Measurements from ENCODE around the gene GKN2. TPM values are rescaled to one million over a fixed set of nuclear protein-coding genes. Genes with fewer than 3 reads are reported as not detected.

GKN2 gene
- total RNA-seq, 1 experiment from 2014 or later, result not detected

DNA sequence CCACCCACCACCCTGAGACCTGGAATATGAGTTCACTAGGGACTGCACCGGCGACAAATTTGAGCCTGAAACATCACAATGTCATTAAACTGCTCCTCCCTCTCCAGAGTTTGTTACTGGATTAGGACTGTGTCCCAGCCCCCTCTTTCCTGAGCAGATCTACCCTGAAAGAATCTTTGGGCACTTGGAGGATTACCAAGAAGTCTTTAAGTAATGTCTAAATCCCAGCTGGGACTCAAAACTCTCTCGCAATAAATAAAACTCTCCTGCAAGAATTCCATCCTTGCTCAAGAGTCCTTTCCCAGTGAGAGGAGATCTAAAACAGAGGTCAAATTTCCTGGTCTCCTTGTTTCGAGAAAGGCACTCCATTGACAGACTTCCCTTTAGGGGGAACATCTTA lies 20.9 kb downstream of the GKN2 start:
- ATAC-seq, result no peak
- Mint-ChIP-seq H3K4me1 (no peaks in the 10 kb centered on the region), H3K9me3 (0 out of 2 replicates have a peak, but pooled peaks cover 5% of the 10 kb centered on the region), H3K27ac (no peak overlapping the region), H3K27me3 (ENCODE audit: low read depth) (no peaks in the 10 kb centered on the region), H3K36me3 (no peaks in the 10 kb centered on the region), H3K4me3 (no peak overlapping the region)
- TF ChIP-seq, protein P1, sequence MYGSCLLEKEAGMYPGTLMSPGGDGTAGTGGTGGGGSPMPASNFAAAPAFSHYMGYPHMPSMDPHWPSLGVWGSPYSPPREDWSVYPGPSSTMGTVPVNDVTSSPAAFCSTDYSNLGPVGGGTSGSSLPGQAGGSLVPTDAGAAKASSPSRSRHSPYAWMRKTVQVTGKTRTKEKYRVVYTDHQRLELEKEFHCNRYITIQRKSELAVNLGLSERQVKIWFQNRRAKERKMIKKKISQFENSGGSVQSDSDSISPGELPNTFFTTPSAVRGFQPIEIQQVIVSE (CRISPR knock-in tag; IDR thresholded peaks at IDR 0.05; ENCODE audit: borderline replicate concordance), result no peak
- TF ChIP-seq ATF1 (CRISPR knock-in tag; IDR thresholded peaks at IDR 0.05), result no peak
- TF ChIP-seq NR3C1 (CRISPR knock-in tag; conservative IDR thresholded peaks at IDR 0.05; ENCODE audit: low read depth), result no peak
- TF ChIP-seq, protein P2, sequence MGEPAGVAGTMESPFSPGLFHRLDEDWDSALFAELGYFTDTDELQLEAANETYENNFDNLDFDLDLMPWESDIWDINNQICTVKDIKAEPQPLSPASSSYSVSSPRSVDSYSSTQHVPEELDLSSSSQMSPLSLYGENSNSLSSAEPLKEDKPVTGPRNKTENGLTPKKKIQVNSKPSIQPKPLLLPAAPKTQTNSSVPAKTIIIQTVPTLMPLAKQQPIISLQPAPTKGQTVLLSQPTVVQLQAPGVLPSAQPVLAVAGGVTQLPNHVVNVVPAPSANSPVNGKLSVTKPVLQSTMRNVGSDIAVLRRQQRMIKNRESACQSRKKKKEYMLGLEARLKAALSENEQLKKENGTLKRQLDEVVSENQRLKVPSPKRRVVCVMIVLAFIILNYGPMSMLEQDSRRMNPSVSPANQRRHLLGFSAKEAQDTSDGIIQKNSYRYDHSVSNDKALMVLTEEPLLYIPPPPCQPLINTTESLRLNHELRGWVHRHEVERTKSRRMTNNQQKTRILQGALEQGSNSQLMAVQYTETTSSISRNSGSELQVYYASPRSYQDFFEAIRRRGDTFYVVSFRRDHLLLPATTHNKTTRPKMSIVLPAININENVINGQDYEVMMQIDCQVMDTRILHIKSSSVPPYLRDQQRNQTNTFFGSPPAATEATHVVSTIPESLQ (CRISPR knock-in tag; IDR thresholded peaks at IDR 0.05), result no peak
- no peak for TF ChIP-seq ZNF219 (CRISPR knock-in tag; IDR thresholded peaks at IDR 0.05; ENCODE audit: borderline replicate concordance)
- TF ChIP-seq, protein P3, sequence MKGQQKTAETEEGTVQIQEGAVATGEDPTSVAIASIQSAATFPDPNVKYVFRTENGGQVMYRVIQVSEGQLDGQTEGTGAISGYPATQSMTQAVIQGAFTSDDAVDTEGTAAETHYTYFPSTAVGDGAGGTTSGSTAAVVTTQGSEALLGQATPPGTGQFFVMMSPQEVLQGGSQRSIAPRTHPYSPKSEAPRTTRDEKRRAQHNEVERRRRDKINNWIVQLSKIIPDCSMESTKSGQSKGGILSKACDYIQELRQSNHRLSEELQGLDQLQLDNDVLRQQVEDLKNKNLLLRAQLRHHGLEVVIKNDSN (CRISPR knock-in tag; IDR thresholded peaks at IDR 0.05), result no peak
- TF ChIP-seq, protein P4, sequence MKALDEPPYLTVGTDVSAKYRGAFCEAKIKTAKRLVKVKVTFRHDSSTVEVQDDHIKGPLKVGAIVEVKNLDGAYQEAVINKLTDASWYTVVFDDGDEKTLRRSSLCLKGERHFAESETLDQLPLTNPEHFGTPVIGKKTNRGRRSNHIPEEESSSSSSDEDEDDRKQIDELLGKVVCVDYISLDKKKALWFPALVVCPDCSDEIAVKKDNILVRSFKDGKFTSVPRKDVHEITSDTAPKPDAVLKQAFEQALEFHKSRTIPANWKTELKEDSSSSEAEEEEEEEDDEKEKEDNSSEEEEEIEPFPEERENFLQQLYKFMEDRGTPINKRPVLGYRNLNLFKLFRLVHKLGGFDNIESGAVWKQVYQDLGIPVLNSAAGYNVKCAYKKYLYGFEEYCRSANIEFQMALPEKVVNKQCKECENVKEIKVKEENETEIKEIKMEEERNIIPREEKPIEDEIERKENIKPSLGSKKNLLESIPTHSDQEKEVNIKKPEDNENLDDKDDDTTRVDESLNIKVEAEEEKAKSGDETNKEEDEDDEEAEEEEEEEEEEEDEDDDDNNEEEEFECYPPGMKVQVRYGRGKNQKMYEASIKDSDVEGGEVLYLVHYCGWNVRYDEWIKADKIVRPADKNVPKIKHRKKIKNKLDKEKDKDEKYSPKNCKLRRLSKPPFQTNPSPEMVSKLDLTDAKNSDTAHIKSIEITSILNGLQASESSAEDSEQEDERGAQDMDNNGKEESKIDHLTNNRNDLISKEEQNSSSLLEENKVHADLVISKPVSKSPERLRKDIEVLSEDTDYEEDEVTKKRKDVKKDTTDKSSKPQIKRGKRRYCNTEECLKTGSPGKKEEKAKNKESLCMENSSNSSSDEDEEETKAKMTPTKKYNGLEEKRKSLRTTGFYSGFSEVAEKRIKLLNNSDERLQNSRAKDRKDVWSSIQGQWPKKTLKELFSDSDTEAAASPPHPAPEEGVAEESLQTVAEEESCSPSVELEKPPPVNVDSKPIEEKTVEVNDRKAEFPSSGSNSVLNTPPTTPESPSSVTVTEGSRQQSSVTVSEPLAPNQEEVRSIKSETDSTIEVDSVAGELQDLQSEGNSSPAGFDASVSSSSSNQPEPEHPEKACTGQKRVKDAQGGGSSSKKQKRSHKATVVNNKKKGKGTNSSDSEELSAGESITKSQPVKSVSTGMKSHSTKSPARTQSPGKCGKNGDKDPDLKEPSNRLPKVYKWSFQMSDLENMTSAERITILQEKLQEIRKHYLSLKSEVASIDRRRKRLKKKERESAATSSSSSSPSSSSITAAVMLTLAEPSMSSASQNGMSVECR (CRISPR knock-in tag; IDR thresholded peaks at IDR 0.05; ENCODE audit: borderline replicate concordance), result no peak
- TF ChIP-seq NFATC4 (CRISPR knock-in tag; IDR thresholded peaks at IDR 0.05), result no peak
- no peak for TF ChIP-seq HMGA2 (CRISPR knock-in tag; IDR thresholded peaks at IDR 0.05)
- no peak for TF ChIP-seq OVOL2 (CRISPR knock-in tag; IDR thresholded peaks at IDR 0.05; ENCODE audit: borderline replicate concordance)
- TF ChIP-seq, protein P5, sequence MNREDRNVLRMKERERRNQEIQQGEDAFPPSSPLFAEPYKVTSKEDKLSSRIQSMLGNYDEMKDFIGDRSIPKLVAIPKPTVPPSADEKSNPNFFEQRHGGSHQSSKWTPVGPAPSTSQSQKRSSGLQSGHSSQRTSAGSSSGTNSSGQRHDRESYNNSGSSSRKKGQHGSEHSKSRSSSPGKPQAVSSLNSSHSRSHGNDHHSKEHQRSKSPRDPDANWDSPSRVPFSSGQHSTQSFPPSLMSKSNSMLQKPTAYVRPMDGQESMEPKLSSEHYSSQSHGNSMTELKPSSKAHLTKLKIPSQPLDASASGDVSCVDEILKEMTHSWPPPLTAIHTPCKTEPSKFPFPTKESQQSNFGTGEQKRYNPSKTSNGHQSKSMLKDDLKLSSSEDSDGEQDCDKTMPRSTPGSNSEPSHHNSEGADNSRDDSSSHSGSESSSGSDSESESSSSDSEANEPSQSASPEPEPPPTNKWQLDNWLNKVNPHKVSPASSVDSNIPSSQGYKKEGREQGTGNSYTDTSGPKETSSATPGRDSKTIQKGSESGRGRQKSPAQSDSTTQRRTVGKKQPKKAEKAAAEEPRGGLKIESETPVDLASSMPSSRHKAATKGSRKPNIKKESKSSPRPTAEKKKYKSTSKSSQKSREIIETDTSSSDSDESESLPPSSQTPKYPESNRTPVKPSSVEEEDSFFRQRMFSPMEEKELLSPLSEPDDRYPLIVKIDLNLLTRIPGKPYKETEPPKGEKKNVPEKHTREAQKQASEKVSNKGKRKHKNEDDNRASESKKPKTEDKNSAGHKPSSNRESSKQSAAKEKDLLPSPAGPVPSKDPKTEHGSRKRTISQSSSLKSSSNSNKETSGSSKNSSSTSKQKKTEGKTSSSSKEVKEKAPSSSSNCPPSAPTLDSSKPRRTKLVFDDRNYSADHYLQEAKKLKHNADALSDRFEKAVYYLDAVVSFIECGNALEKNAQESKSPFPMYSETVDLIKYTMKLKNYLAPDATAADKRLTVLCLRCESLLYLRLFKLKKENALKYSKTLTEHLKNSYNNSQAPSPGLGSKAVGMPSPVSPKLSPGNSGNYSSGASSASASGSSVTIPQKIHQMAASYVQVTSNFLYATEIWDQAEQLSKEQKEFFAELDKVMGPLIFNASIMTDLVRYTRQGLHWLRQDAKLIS (CRISPR knock-in tag; IDR thresholded peaks at IDR 0.05; ENCODE audit: borderline replicate concordance), result no peak
- TF ChIP-seq MXD4 (CRISPR knock-in tag; IDR thresholded peaks at IDR 0.05; ENCODE audit: borderline replicate concordance), result no peak
- TF ChIP-seq ZNF121 (CRISPR knock-in tag; IDR thresholded peaks at IDR 0.05), result no peak
- TF ChIP-seq, protein P6, sequence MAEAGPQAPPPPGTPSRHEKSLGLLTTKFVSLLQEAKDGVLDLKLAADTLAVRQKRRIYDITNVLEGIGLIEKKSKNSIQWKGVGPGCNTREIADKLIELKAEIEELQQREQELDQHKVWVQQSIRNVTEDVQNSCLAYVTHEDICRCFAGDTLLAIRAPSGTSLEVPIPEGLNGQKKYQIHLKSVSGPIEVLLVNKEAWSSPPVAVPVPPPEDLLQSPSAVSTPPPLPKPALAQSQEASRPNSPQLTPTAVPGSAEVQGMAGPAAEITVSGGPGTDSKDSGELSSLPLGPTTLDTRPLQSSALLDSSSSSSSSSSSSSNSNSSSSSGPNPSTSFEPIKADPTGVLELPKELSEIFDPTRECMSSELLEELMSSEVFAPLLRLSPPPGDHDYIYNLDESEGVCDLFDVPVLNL (CRISPR knock-in tag; IDR thresholded peaks at IDR 0.05; ENCODE audit: borderline replicate concordance, low read depth), result no peak
- TF ChIP-seq EMX1 (CRISPR knock-in tag; IDR thresholded peaks at IDR 0.05), result no peak
- ChIA-PET POLR2A (no interaction called here), CTCF (interaction anchor here (5.4 kb wide), 1 partner anchor 12 kb away, joined by 36 read pairs; no protein-coding TSS in a partner anchor)
- DNase-seq (ENCODE audit: low spot score), result no peak

Data from WTC11 (cell line).